Measurements from ENCODE around the gene NFATC2. TPM values are rescaled to one million over a fixed set of nuclear protein-coding genes. Genes with fewer than 3 reads are reported as not detected.

Gene NFATC2
- total RNA-seq, 1 donor from 2014 or later: 7.6 TPM

- no peak overlapping the region for H3K27ac ChIP-seq
- ATAC-seq (no peak), DNase-seq (no peak)
- no peaks in the 10 kb centered on the region for H3K9me3 ChIP-seq
- H3K27me3 ChIP-seq: no peaks in the 10 kb centered on the region
- H3K4me1 ChIP-seq: peaks cover 7% of the 10 kb centered on the region
- intact Hi-C loops (cut with DNase I): no loop called here
- no peaks in the 10 kb centered on the region for H3K36me3 ChIP-seq
- no peak for TF ChIP-seq CTCF (IDR thresholded peaks at IDR 0.05)
- no peak overlapping the region for H3K4me3 ChIP-seq
Observed at GRCh38 chr20:51523276-51524013, 19.1 kb downstream of the NFATC2 start.

GRCh38 chr20:51522207-51522606 is 20.3 kb downstream of the NFATC2 start:
- Histone ChIP-seq H3K4me3 (no peak overlapping the region), H3K36me3 (no peaks in the 10 kb centered on the region), H3K9me3 (no peaks in the 10 kb centered on the region), H3K27ac (no peak overlapping the region), H3K4me1 (peaks cover 7% of the 10 kb centered on the region), H3K27me3 (no peaks in the 10 kb centered on the region)
- no peak for TF ChIP-seq CTCF (IDR thresholded peaks at IDR 0.05)
- ATAC-seq (no peak), DNase-seq (no peak)
- intact Hi-C loops (cut with DNase I): no loop called here

- no peaks in the 10 kb centered on the region for H3K36me3 ChIP-seq
- intact Hi-C loops (cut with DNase I): no loop called here
- H3K27ac ChIP-seq: no peak overlapping the region
- no peak for DNase-seq
- no peaks in the 10 kb centered on the region for H3K4me1 ChIP-seq
- TF ChIP-seq CTCF (IDR thresholded peaks at IDR 0.05): no peak
- H3K27me3 ChIP-seq: no peaks in the 10 kb centered on the region
- no peaks in the 10 kb centered on the region for H3K9me3 ChIP-seq
- no peak for ATAC-seq
- H3K4me3 ChIP-seq: no peak overlapping the region
Observed at GRCh38 chr20:51517839-51518238, 24.7 kb downstream of the NFATC2 start.

- DNase-seq (no peak), ATAC-seq (no peak)
- intact Hi-C loops (cut with DNase I): no loop called here
- TF ChIP-seq CTCF (IDR thresholded peaks at IDR 0.05): no peak
- no peaks in the 10 kb centered on the region for H3K4me1 ChIP-seq
- no peaks in the 10 kb centered on the region for H3K9me3 ChIP-seq
- no peaks in the 10 kb centered on the region for H3K36me3 ChIP-seq
- no peak overlapping the region for H3K27ac ChIP-seq
- no peaks in the 10 kb centered on the region for H3K27me3 ChIP-seq
- no peak overlapping the region for H3K4me3 ChIP-seq
Observed at GRCh38 chr20:51516855-51517254, 25.7 kb downstream of the NFATC2 start.

GRCh38 chr20:51514836-51515235 is 27.7 kb downstream of the NFATC2 start:
- intact Hi-C loops (cut with DNase I): no loop called here
- DNase-seq: no peak
- no peak overlapping the region for H3K27ac ChIP-seq

More at GRCh38 chr20:51514836-51515235, 27.7 kb downstream of the NFATC2 start:
- no peak overlapping the region for H3K4me3 ChIP-seq
- no peak for TF ChIP-seq CTCF (IDR thresholded peaks at IDR 0.05)
- H3K9me3 ChIP-seq: no peaks in the 10 kb centered on the region
- no peaks in the 10 kb centered on the region for H3K27me3 ChIP-seq
- no peaks in the 10 kb centered on the region for H3K36me3 ChIP-seq
- ATAC-seq: no peak
- H3K4me1 ChIP-seq: no peaks in the 10 kb centered on the region

Measured in upper lobe of right lung (tissue), 1 donor.